Measurements from ENCODE around the gene GPC6.

Gene GPC6

DNA sequence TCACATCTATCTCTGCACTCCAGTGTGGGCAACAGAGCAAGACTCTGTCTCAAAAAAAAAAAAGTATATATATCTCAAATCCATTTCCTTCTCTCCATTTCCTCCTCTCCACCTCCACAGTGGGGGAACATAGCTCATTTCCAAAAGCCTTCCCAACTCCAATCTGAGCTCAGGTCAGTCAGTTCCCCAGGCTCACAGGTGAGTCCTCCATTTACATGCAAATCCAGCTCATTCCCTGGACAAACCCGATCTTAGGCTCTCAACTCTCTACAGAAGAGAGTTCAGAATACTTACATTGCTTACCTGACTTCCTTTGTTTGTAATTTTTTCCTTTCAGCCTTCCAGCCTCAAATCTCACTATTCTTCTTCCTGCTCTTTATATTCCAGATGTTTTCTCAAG lies 518.3 kb downstream of the GPC6 start:
- DNase-seq (ENCODE audit: low read depth): no peak

DNA sequence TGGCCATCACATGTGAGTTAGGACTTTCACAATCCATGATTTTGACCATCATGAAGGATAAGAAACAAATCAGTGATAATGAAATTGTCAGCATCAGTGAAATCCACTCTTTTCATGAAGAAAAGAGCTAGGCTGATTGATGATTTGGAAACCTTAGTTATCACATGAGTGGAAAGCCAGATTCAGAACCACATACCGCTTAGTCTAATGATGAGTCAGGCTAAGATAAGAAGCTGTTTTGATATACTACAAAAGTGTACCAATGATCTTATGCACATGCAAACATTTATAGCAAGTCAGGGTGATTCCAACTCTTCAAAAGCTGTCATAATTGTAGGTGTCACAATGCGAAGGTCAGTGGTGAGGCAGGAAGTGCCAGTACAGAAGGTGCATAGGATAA lies 519.3 kb downstream of the GPC6 start:
- DNase-seq (ENCODE audit: low read depth): no peak

DNA sequence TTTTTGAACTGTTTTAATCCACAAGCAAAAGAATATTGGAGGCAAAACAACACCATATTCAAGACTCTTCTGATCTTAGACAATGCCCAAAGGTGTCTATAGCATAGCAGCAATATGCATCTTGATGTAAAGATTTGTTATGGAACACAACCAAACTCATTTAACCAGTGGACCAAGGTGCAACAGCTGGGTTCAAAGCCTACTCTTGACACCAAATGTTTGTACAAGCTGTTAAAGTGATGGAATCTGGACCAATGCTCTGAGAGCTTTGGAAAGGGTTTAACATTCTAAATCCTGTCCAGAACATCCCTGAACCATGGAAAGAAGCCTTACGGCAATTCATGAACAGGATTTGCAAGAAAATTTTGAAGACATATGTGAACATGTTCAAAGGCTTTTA lies 520.0 kb downstream of the GPC6 start:
- no peak for DNase-seq (ENCODE audit: low read depth)

DNA sequence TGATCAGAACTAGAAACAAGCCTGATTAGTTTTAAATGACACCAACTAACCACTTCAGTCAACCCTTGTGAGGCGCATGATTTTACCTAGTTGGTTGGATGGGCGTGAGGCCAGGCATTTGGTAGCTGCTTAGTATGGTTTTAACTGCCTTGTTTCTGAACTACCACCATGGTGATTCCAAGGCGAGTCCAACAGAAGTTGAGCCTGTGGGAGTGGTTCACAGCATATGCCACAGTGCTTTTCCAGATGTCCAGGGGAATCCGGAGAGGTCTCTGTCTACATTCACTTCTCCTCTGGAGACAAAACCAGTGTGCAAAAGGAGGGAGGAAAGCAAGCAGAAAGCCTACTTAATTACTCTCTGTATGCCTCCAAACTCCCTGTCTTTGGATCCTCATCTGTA lies 524.1 kb downstream of the GPC6 start:
- DNase-seq (ENCODE audit: low read depth): no peak

DNA sequence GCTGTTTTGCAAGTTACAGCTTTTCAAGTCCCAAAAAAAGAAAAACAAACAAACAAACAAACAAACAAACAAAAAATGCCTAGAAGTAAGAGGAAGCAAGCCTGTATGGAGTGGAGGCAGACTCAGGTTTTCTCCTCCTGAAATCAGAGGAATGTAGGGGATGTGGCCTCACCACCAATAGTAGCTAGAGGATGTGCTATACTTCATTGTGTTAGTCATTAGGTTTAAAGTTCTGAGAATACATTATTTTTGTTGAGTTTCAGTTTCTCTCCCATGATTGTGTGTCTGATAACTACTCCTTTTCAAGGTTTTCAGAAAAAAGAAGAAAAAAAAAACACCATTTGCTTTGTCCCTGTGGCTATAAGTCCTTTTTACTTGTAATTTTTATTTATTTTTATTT lies 524.5 kb downstream of the GPC6 start:
- DNase-seq (ENCODE audit: low read depth): no peak

GRCh38 chr13:93752541-93752940 lies 525.9 kb downstream of the GPC6 start:
- DNase-seq (ENCODE audit: low read depth): no peak

DNA sequence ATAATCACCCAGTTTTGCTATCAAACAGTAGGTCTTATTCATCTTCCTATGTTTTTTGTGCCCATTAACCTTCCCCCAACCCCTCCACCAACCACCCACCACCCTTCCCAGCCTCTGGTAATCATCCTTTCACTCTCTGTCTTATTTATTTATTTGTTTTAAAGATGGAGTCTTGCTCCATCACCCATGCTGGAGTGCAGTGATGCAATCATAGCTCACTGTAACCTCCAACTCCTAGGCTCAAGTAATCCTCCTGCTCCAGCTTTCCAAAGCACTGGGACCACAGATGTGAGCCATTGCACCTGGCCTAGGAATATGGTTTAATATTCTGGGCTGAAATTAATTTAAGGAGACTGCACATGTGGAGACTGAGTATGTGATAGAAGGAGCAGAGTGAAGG lies 527.0 kb downstream of the GPC6 start:
- DNase-seq (ENCODE audit: low read depth): no peak

GRCh38 chr13:93755341-93755740 lies 528.7 kb downstream of the GPC6 start:
- DNase-seq (ENCODE audit: low read depth): no peak

DNA sequence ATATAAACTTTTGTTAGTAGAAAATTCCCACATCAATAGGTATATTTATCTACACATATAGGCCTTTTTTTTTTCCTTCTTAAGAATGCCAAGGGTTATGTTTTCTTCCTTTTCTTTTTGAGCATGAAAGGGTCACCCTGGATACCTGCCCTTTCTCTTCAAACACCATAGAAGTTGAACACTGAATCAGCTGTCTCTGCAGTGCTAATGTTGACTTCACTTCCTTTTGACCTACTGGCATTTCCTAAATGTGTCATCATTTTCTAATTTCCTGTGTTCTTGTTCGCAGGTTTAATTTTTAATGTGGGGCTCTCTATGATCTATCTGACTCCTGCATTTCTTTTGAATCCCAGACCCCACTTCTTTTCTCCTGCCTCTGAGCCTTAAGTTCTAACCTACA lies 532.0 kb downstream of the GPC6 start:
- no peak for DNase-seq (ENCODE audit: low read depth)

DNA sequence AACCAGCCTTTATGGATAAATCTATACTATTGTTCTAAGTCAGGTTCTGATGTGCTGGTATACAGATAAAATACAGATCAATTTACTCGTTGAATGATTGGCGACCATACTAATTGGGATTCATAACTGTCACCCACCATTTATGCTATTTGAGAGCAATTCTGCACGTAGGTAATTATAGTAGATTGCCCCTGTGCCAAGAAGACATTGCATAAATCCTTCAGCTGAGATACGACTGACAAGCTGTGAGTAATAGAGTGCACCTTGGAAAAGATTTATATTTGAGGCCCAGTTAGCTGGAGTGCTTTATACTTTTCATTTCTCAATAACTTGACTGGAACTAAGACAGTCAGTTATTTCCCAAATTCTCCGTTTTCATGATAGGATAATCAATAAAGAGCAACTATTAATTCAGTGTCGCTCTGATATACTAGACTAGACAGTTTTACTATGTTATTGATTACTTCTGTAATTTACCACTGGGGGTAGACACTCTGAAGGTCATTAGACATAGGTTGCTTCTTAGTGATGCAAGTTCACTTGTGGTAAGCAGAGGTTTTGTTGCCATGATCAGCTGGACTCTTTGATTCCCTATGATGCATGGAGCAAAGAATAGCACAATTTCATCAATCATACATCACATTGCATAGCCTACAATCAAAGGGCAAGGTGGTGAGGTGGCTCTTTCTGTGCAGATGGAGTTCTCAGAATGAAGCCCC lies 536.3 kb downstream of the GPC6 start:
- no peak for DNase-seq (ENCODE audit: low read depth)

- no peak for DNase-seq (ENCODE audit: low read depth)
Measured at GRCh38 chr13:93765062-93765461, 538.5 kb downstream of the GPC6 start.

DNA sequence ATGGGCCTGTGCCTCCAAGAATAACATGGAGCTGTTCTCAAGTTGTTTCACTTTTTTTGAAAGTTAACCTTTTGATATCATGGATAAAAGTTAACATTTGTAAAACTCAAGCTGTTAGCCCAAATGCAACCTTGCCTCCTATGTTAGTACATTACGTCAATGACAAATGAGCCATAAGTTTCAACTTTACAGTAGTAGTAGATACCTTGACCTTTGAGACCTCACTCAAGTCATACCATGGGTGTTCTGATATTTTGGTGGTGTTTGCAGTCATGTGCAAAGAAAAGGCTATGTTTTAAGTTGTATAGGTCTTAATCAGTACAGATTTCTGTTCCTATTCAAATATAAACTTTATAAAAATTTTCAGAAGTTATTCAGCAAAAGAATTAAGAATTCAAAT lies 539.2 kb downstream of the GPC6 start:
- DNase-seq (ENCODE audit: low read depth): no peak

DNA sequence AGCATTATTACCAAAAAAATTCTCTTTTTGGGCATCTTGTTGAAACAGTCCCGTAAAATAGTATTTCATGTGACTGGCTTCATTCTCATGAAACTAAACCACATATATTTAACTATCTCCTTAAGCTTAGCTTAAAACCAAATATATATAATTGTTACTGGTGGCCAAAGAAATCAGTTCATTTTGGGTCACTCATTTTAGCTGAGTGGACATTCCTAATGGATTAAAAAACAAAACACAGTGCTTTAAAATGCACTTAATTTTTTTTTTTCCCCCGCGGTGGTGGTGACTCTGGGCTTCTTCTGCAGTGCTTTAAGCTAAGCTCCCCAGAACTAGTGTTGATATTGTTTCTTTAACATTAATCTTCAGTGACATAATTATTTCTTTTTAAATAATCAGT lies 540.1 kb downstream of the GPC6 start:
- no peak for DNase-seq (ENCODE audit: low read depth)

DNA sequence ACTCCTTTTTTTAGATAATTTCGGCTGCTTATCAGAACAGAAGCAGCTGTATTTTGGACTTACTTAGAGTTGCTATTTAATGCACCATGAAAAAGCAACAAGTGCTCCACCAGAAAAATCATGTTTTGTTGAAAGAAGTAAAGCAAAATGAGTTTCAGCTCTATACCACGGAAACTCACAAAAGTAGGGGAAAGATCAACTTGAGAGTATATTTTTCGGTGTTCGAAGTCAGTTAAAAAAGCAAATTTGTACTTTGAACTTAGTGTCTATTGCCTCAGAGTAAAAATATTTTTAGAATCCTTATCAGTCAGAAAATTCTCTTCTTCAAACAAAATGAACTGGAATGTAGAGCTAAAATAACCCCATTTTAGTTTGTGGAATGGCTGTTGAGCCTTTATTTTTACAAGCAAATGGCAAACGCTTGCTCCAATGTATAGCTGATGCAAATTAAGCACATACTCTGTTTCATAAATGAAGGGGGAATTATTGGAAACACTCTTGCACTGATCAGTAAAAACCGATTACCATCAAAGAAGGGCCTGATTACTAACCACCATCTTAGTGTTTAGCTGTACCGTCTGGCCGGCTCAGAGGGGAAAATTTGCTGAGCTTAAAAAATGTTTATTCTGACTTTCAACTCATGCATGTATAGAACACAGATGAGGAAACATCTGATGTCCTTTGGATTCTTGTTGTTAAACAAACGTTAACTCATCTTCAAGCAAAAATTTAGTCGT lies 540.7 kb downstream of the GPC6 start:
- no peak for DNase-seq (ENCODE audit: low read depth)

GRCh38 chr13:93767917-93768409 lies 541.4 kb downstream of the GPC6 start:
- no peak for DNase-seq (ENCODE audit: low read depth)

DNA sequence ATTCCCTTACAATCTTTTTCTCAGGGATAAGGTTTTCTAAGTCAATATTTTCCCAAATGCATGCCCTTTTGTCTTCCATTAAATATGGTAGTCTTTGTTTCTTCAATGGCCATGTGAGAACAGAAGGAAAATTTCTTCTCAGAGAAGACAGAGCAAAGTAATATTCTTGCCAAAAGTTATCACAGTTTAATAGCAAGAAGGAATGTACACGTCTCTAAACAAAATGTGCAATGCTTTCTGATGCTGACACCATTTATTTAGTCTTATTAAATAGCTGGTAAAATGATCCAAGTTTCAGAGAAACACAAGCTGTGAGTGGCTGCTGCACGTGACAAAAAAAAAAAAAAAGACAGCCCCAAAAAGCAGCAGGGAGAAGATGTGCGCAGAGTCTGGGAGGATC lies 542.5 kb downstream of the GPC6 start:
- no peak for DNase-seq (ENCODE audit: low read depth)

DNA sequence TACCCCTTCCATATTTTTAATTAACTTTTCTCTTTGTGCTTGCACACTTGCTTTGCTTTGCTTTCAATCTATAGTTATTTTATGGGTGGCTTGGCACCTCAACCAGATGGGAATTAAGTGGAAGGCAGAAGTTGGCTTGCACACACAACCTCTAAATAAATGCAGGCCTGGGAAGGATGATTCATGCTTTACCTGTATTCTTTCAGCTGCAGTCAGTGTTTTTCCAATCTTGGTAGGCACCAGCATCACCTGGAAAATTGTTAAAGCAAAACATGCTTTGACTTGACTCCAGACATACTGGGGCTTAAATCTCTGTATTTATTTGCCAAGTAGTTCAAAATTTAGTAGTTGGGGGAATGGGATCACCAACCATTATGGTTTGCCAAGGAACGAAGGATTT lies 543.0 kb downstream of the GPC6 start:
- DNase-seq (ENCODE audit: low read depth): no peak

DNA sequence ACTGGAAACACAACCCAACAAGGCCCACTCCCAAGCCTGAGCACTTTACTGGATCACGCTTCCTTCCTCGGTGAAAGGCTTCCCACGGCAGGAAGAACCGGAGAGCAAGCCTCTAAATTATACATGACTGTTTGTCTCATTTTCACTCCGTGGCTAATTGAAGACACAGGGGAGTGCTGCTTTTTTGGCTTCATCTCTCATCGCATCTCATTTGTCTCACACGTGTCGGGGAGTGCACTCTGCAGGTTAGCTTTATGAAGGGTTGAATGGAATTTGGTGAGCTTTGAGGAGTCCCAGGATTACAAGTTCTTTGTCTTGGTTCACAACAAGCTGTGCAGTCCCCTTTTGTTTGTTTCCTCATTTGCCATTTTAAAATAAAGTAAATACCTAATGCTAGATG lies 544.6 kb downstream of the GPC6 start:
- DNase-seq (ENCODE audit: low read depth): no peak

DNA sequence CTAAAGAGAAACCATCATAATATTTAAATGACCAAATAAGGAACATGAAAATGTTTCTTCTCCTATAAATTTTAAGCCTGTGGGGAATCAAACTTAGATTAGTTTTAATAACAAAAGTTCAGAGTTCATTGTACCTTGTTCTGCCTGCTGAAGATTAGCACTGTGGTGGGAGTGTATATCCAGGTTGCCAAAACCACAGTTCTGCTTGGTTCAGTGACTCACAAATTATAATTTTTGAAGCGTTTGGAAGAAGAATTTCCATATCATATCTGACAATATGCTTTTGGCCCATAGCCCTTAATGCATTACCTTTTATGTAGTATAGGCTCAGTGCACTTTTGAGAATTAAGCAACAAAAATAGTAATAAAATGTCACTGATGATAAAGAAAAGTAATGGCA lies 545.2 kb downstream of the GPC6 start:
- no peak for DNase-seq (ENCODE audit: low read depth)

GRCh38 chr13:93774506-93774905 lies 547.9 kb downstream of the GPC6 start:
- no peak for DNase-seq (ENCODE audit: low read depth)

GRCh38 chr13:93775027-93775426 lies 548.4 kb downstream of the GPC6 start:
- DNase-seq (ENCODE audit: low read depth): no peak

GRCh38 chr13:93775507-93776108 lies 549.0 kb downstream of the GPC6 start:
- DNase-seq (ENCODE audit: low read depth): peak; percentile 33

- DNase-seq (ENCODE audit: low read depth): peak; percentile 27
Measured at GRCh38 chr13:93776936-93777335, 550.3 kb downstream of the GPC6 start.
